GM23248 (cell line): ENCODE data around the gene MAP3K7CL. TPM values are rescaled to one million over a fixed set of nuclear protein-coding genes. Genes with fewer than 3 reads are reported as not detected.

Source experiments
- DNase-seq: peaks from one replicate; pipeline ENCODE4 v3.0.0-alpha.2; 2015
- H2AFZ ChIP-seq: fragments of 200-600 bp; sonication (generic); 2 replicates; pipeline ENCODE4 v1.6.1; 2016; ENCODE audit warnings: antibody characterized with exemption
- H3F3A ChIP-seq: fragments of 200-600 bp; sonication (generic); 2 replicates; pipeline ENCODE4 v1.6.1; 2016; ENCODE audit warnings: mild to moderate bottlenecking, antibody characterized with exemption, mixed run types; ENCODE audit not compliant: insufficient read depth
- H3K27ac ChIP-seq: fragments of 200-600 bp; sonication (generic); 2 replicates; pipeline ENCODE4 v1.5.1; 2016; ENCODE audit warnings: mild to moderate bottlenecking
- H3K27me3 ChIP-seq: fragments of 200-600 bp; sonication (generic); replicated peaks from 2 replicates; pipeline ENCODE4 v1.6.1; 2016; ENCODE audit warnings: mild to moderate bottlenecking; ENCODE audit not compliant: insufficient read depth
- H3K36me3 ChIP-seq: fragments of 200-600 bp; sonication (generic); 2 replicates; pipeline ENCODE4 v1.6.1; 2016; ENCODE audit warnings: low read depth, mild to moderate bottlenecking
- H3K4me1 ChIP-seq: fragments of 200-600 bp; sonication (generic); 2 replicates; pipeline ENCODE4 v1.6.1; 2016; ENCODE audit warnings: mild to moderate bottlenecking; ENCODE audit not compliant: insufficient read depth
- H3K4me2 ChIP-seq: fragments of 200-600 bp; sonication (generic); one replicate; pipeline ENCODE4 v1.6.1; 2016; ENCODE audit warnings: mild to moderate bottlenecking; ENCODE audit not compliant: unreplicated experiment
- H3K4me3 ChIP-seq: fragments of 200-600 bp; sonication (generic); 2 replicates; pipeline ENCODE4 v1.5.1; 2016; ENCODE audit warnings: mild to moderate bottlenecking
- H3K79me2 ChIP-seq: fragments of 200-600 bp; sonication (generic); 2 replicates; pipeline ENCODE4 v1.6.1; 2016; ENCODE audit warnings: mild to moderate bottlenecking; ENCODE audit not compliant: insufficient read depth
- H3K9ac ChIP-seq: fragments of 200-600 bp; sonication (generic); 2 replicates; pipeline ENCODE4 v1.6.1; 2016; ENCODE audit warnings: mild to moderate bottlenecking
- H3K9me2 ChIP-seq: fragments of 200-600 bp; sonication (generic); 2 replicates; pipeline ENCODE4 v1.6.1; 2016; ENCODE audit warnings: mixed run types, mild to moderate bottlenecking, moderate library complexity; ENCODE audit not compliant: insufficient read depth
- H3K9me3 ChIP-seq: fragments of 200-600 bp; sonication (generic); one replicate; pipeline ENCODE4 v1.6.1; 2017; ENCODE audit warnings: low read depth
- H4K20me1 ChIP-seq: fragments of 200-600 bp; sonication (generic); 2 replicates; pipeline ENCODE4 v1.6.0; 2016; ENCODE audit not compliant: insufficient read depth
- EZH2 ChIP-seq: fragments of 200-600 bp; sonication (generic); IDR thresholded peaks from 2 replicates; pipeline ENCODE4 v1.6.1; 2018; ENCODE audit warnings: antibody characterized with exemption, mild to moderate bottlenecking; ENCODE audit not compliant: insufficient read depth, poor library complexity, severe bottlenecking
- EZH2phosphoT487 ChIP-seq: fragments of 200-600 bp; sonication (generic); IDR thresholded peaks from 2 replicates; pipeline ENCODE4 v1.6.1; 2018; ENCODE audit warnings: antibody characterized with exemption, moderate library complexity, mild to moderate bottlenecking, low read depth; ENCODE audit not compliant: insufficient read depth
- WGBS, 2 experiments: methylation state at CpG; one replicate each; pipeline ENCODE4 v1.1.6; 2015 to 2017; ENCODE audit warnings: low lambda C conversion rate in 2 of 2, low coverage in 1 of 2; ENCODE audit errors: missing lambda C conversion rate in 2 of 2; 5-methylcytosine and 5-hydroxymethylcytosine counted together
- in situ Hi-C: fragments of 300-500 bp; cut with MboI; formaldehyde crosslinking; loops from 2 replicates; pipeline ENCODE4 v1.15.0; 2020
- polyA plus RNA-seq: library from polyadenylated mRNA; unstranded; fragments of >200 nt; fragmentation: Nextera tagmentation; extraction: Ambion mirVana; gene quantifications from 2 replicates; pipeline ENCODE4 v1.2.1, GENCODE V29; 2016
- small RNA-seq: library from RNA; depleted of rRNA; stranded (forward); fragments of <200 nt; gene quantifications from one replicate; pipeline ENCODE3, GENCODE V24; 2014; ENCODE audit warnings: low read depth, low replicate concordance
- total RNA-seq: library from RNA; depleted of rRNA; stranded (reverse); fragments of >200 nt; shearing (Covaris generic); gene quantifications from 2 replicates; pipeline ENCODE4 v1.2.3, GENCODE V29; 2014; rRNA removed

The MAP3K7CL gene
- total and polyA plus RNA-seq, 2 experiments from 2014 or later = 14.8 to 34.3 TPM

- H3K4me3 ChIP-seq = no peak overlapping the region
- H2AFZ ChIP-seq = no peak overlapping the region
- H3K27me3 ChIP-seq = no peaks in the 10 kb centered on the region
- no peaks in the 10 kb centered on the region for H3K79me2 ChIP-seq
- no peak for TF ChIP-seq EZH2phosphoT487
- H3F3A ChIP-seq = peaks cover 17% of the 10 kb centered on the region; the same call in 1 of the 2 replicates
- H3K9me3 ChIP-seq = peaks cover 5% of the 10 kb centered on the region
- no peak for DNase-seq
- peaks cover 15% of the 10 kb centered on the region for H3K4me1 ChIP-seq
- H3K9me2 ChIP-seq = no peaks in the 10 kb centered on the region
- in situ Hi-C loops = no loop called here
- no peak overlapping the region for H3K27ac ChIP-seq
- no peaks in the 10 kb centered on the region for H3K36me3 ChIP-seq
- no peak overlapping the region for H3K9ac ChIP-seq
- WGBS, 2 experiments = 89 to 93% methylated on average over 5 of the region's 5 CpGs
- H4K20me1 ChIP-seq = no peaks in the 10 kb centered on the region
- no peak overlapping the region for H3K4me2 ChIP-seq
These were observed 90.9 kb downstream of the MAP3K7CL start for GRCh38 chr21:29221253-29221744.

- Histone ChIP-seq H3K4me1 (peaks cover under 1% of the 10 kb centered on the region; the same call in 1 of the 2 replicates), H3K9me2 (no peaks in the 10 kb centered on the region), H3K4me3 (no peak overlapping the region), H2AFZ (no peak overlapping the region), H3K9me3 (peaks cover 5% of the 10 kb centered on the region), H3K36me3 (no peaks in the 10 kb centered on the region), H3K4me2 (no peak overlapping the region), H3F3A (no peaks in the 10 kb centered on the region), H3K27me3 (no peaks in the 10 kb centered on the region), H3K27ac (no peak overlapping the region), H4K20me1 (no peaks in the 10 kb centered on the region), H3K9ac (no peak overlapping the region), H3K79me2 (no peaks in the 10 kb centered on the region)
- no peak for DNase-seq
- 75 to 82% methylated on average over 5 of the region's 5 CpGs for WGBS, 2 experiments
- in situ Hi-C loops = no loop called here
- no peak for TF ChIP-seq EZH2phosphoT487
- TF ChIP-seq EZH2 = no peak
These were observed 93.6 kb downstream of the MAP3K7CL start for GRCh38 chr21:29224006-29224405.

Small RNA genes within 50 kb of the gene (small RNA-seq; reads per million reads assigned to genes)
- gene RF00012 (not detected), gene RF00019 (not detected)

Other genes starting within 250 kb of the MAP3K7CL start
- 20.4 and 26.0 TPM in 2 replicates for gene LTN1, start 137.8 kb upstream of the MAP3K7CL start, total RNA-seq
- 14.7 and 16.8 TPM in 2 replicates for gene LTN1, start 137.8 kb upstream of the MAP3K7CL start, polyA plus RNA-seq
- gene RWDD2B, start 111.3 kb upstream of the MAP3K7CL start, total RNA-seq = 15.9 and 16.0 TPM in 2 replicates
- 30.8 and 32.5 TPM in 2 replicates for gene RWDD2B, start 111.3 kb upstream of the MAP3K7CL start, polyA plus RNA-seq
- gene USP16, start 106.0 kb upstream of the MAP3K7CL start, total RNA-seq = 30.2 and 33.5 TPM in 2 replicates
- gene USP16, start 106.0 kb upstream of the MAP3K7CL start, polyA plus RNA-seq = 36.8 and 46.8 TPM in 2 replicates
- gene CCT8, start 57.0 kb upstream of the MAP3K7CL start, total RNA-seq = 148 and 151 TPM in 2 replicates
- gene CCT8, start 57.0 kb upstream of the MAP3K7CL start, polyA plus RNA-seq = 153 and 154 TPM in 2 replicates
- gene BACH1, start 168.3 kb downstream of the MAP3K7CL start, total RNA-seq = 52.4 and 52.7 TPM in 2 replicates
- 22.9 and 23.9 TPM in 2 replicates for gene BACH1, start 168.3 kb downstream of the MAP3K7CL start, polyA plus RNA-seq